H1 (cell line): ENCODE measurements around the gene DUSP11. TPM values are rescaled to one million over a fixed set of nuclear protein-coding genes. Genes with fewer than 3 reads are reported as not detected.

Experiments
- CTCF ChIA-PET: fragments of 300-600 bp; sonication (Branson Sonifier 250); formaldehyde crosslinking; loops from one replicate; lab custom pipeline; 2021; ENCODE audit not compliant: partially characterized antibody; lab: Charles Lee
- POLR2A ChIA-PET: fragments of 300-600 bp; sonication (Branson Sonifier 250); formaldehyde crosslinking; loops from one replicate; lab custom pipeline; 2021; ENCODE audit warnings: inconsistent platforms; ENCODE audit not compliant: partially characterized antibody; lab: Charles Lee
- DNase-seq, 2 experiments: peaks; one replicate each; pipeline versions ENCODE4 v3.0.0 to v3.0.0-alpha.2; 2010 to 2022; ENCODE audit warnings: low spot score in 2 of 2, low read depth in 1 of 2, mixed read lengths in 1 of 2
- FAIRE-seq: peaks from 2 replicates; lab custom pipeline; 2011; peaks lifted over from hg19 to GRCh38; lab: Jason Lieb, UNC
- H2AFZ ChIP-seq: 2 replicates; pipeline ENCODE4 v1.8.1; 2012; ENCODE audit warnings: low read length, inconsistent platforms
- H2AK5ac ChIP-seq: 2 replicates; pipeline ENCODE4 v1.6.1; 2013; ENCODE audit warnings: low read depth, low read length
- H2BK120ac ChIP-seq: replicated peaks from 2 replicates; pipeline ENCODE3; 2013; ENCODE audit warnings: low read depth, low read length, inconsistent platforms
- H2BK12ac ChIP-seq: 2 replicates; pipeline ENCODE4 v1.6.1; 2013; ENCODE audit warnings: low read depth, low read length
- H2BK15ac ChIP-seq: 2 replicates; pipeline ENCODE4 v1.6.1; 2013; ENCODE audit warnings: low read length
- H2BK20ac ChIP-seq: 2 replicates; pipeline ENCODE4 v1.6.1; 2013; ENCODE audit warnings: low read length
- H2BK5ac ChIP-seq: 2 replicates; pipeline ENCODE4 v1.6.1; 2013; ENCODE audit warnings: low read depth, low read length
- H3K14ac ChIP-seq: 2 replicates; pipeline ENCODE4 v1.6.1; 2013; ENCODE audit warnings: inconsistent platforms; ENCODE audit not compliant: insufficient read length
- H3K18ac ChIP-seq: 2 replicates; pipeline ENCODE4 v1.6.1; 2013; ENCODE audit warnings: low read length; ENCODE audit errors: extremely low read depth
- H3K23ac ChIP-seq: 2 replicates; pipeline ENCODE4 v1.6.1; 2013; ENCODE audit warnings: inconsistent platforms; ENCODE audit not compliant: insufficient read length
- H3K23me2 ChIP-seq: 2 replicates; pipeline ENCODE4 v1.6.1; 2013; ENCODE audit warnings: low read depth, low read length
- H3K27ac ChIP-seq: 2 replicates; pipeline ENCODE4 v1.6.1; 2011; ENCODE audit warnings: low read depth, low read length, inconsistent platforms
- H3K27me3 ChIP-seq, 4 experiments: replicated peaks in 1 of 4; 1 replicate in 1 of 4; 2 replicates in 3 of 4; pipeline versions ENCODE4 v1.6.1 to v1.8.1; 2011 to 2013; ENCODE audit warnings: low read length in 3 of 4, mild to moderate bottlenecking in 3 of 4, inconsistent platforms in 2 of 4, mixed read lengths in 2 of 4, moderate library complexity in 1 of 4; ENCODE audit not compliant: control insufficient read depth in 3 of 4, insufficient read depth in 3 of 4; ENCODE audit errors: extremely low read depth in 1 of 4
- H3K36me3 ChIP-seq, 4 experiments: 2 replicates each; pipeline versions ENCODE4 v1.6.1 to v1.8.1; 2011 to 2013; ENCODE audit warnings: mild to moderate bottlenecking in 4 of 4, low read length in 3 of 4, moderate library complexity in 2 of 4, control low read depth in 1 of 4, inconsistent platforms in 1 of 4; ENCODE audit not compliant: insufficient read depth in 4 of 4, control insufficient read depth in 2 of 4
- H3K4ac ChIP-seq: replicated peaks from 2 replicates; pipeline ENCODE3; 2013; ENCODE audit warnings: low read length, low read depth, mixed read lengths, inconsistent platforms; ENCODE audit not compliant: insufficient read length
- H3K4me1 ChIP-seq, 4 experiments: replicated peaks in 1 of 4; 1 replicate in 1 of 4; 2 replicates in 3 of 4; pipeline versions ENCODE4 v1.6.1 to v1.8.1; 2011 to 2013; ENCODE audit warnings: low read length in 3 of 4, inconsistent platforms in 2 of 4, mixed read lengths in 1 of 4; ENCODE audit not compliant: insufficient read depth in 4 of 4, control insufficient read depth in 3 of 4
- H3K4me2 ChIP-seq, 2 experiments: 2 replicates each; pipeline versions ENCODE4 v1.6.1 to v1.8.1; 2011 to 2013; ENCODE audit warnings: low read depth in 2 of 2, low read length in 2 of 2, control low read depth in 1 of 2, inconsistent platforms in 1 of 2, mild to moderate bottlenecking in 1 of 2; ENCODE audit not compliant: insufficient read depth in 1 of 2
- H3K4me3 ChIP-seq, 4 experiments: fragments of 200-600, 300-600 bp in 1 of 4; sonication (generic), shearing (Covaris generic), sonication (Bioruptor Twin) in 1 of 4; 2 replicates each; pipeline versions ENCODE4 v1.5.1 to v1.8.1; 2011 to 2016; ENCODE audit warnings: low read length in 4 of 4, low read depth in 3 of 4, control low read depth in 2 of 4, inconsistent platforms in 2 of 4, mild to moderate bottlenecking in 2 of 4, mixed read lengths in 1 of 4, moderate library complexity in 1 of 4; ENCODE audit not compliant: insufficient read depth in 2 of 4; ENCODE audit errors: extremely low read depth in 1 of 4
- H3K56ac ChIP-seq: replicated peaks from 2 replicates; pipeline ENCODE3; 2013; ENCODE audit warnings: low read depth, mild to moderate bottlenecking, mixed read lengths, low read length, inconsistent platforms; ENCODE audit not compliant: insufficient read length
- H3K79me1 ChIP-seq: 2 replicates; pipeline ENCODE4 v1.6.1; 2013; ENCODE audit warnings: low read depth, low read length, control low read depth
- H3K79me2 ChIP-seq, 2 experiments: 2 replicates each; pipeline versions ENCODE4 v1.6.1 to v1.8.1; 2012 to 2013; ENCODE audit warnings: low read length in 2 of 2, mild to moderate bottlenecking in 2 of 2, inconsistent platforms in 1 of 2; ENCODE audit not compliant: insufficient read depth in 2 of 2, control insufficient read depth in 1 of 2
- H3K9ac ChIP-seq, 4 experiments: replicated peaks in 1 of 4; 1 replicate in 1 of 4; 2 replicates in 3 of 4; pipeline versions ENCODE4 v1.6.1 to v1.8.1; 2011 to 2013; ENCODE audit warnings: low read depth in 3 of 4, low read length in 3 of 4, control low read depth in 2 of 4, mild to moderate bottlenecking in 2 of 4, moderate library complexity in 2 of 4, inconsistent platforms in 1 of 4; ENCODE audit errors: extremely low read depth in 1 of 4
- H3K9me3 ChIP-seq, 2 experiments: 2 replicates each; pipeline versions ENCODE4 v1.6.1 to v1.8.1; 2012 to 2013; ENCODE audit warnings: mild to moderate bottlenecking in 2 of 2, moderate library complexity in 2 of 2, control low read depth in 1 of 2, inconsistent platforms in 1 of 2, low read depth in 1 of 2, low read length in 1 of 2, mixed read lengths in 1 of 2; ENCODE audit not compliant: insufficient read depth in 2 of 2
- H4K20me1 ChIP-seq, 2 experiments: replicated peaks in 1 of 2; 2 replicates each; pipeline versions ENCODE3 to v1.8.1; 2011 to 2013; ENCODE audit warnings: inconsistent platforms in 2 of 2, low read length in 2 of 2, mild to moderate bottlenecking in 1 of 2; ENCODE audit not compliant: insufficient read depth in 2 of 2, control insufficient read depth in 1 of 2
- H4K5ac ChIP-seq: 2 replicates; pipeline ENCODE4 v1.6.1; 2013; ENCODE audit warnings: low read length, low read depth, mixed read lengths, inconsistent platforms; ENCODE audit not compliant: insufficient read length
- H4K8ac ChIP-seq: 2 replicates; pipeline ENCODE4 v1.8.0; 2013; ENCODE audit warnings: mild to moderate bottlenecking, moderate library complexity, low read length, inconsistent platforms; ENCODE audit not compliant: insufficient read depth; ENCODE audit errors: extremely low read depth
- H4K91ac ChIP-seq: replicated peaks from 2 replicates; pipeline ENCODE3; 2013; ENCODE audit warnings: low read length, mixed read lengths, inconsistent platforms; ENCODE audit not compliant: insufficient read length
- ATF3 ChIP-seq: IDR thresholded peaks from 2 replicates; pipeline ENCODE4 v1.6.1; 2011; ENCODE audit warnings: low read depth, mild to moderate bottlenecking, low read length; ENCODE audit not compliant: insufficient read depth
- CBX5 ChIP-seq: fragments of 300-800, 300-1000 bp; sonication (generic); IDR thresholded peaks from 2 replicates; pipeline ENCODE4 v1.7.1; 2016; ENCODE audit warnings: antibody characterized with exemption, low read length, low read depth
- CBX8 ChIP-seq: fragments of 300-800, 300-1000 bp; sonication (generic); IDR thresholded peaks from 2 replicates; pipeline ENCODE4 v1.7.1; 2016; ENCODE audit warnings: low read depth, low read length, borderline replicate concordance
- CREB1 ChIP-seq: IDR thresholded peaks from 2 replicates; pipeline ENCODE4 v1.6.1; 2012; ENCODE audit warnings: inconsistent platforms
- CTCF ChIP-seq, 3 experiments: IDR thresholded peaks; 1 replicate in 2 of 3; 2 replicates in 1 of 3; pipeline versions ENCODE4 v1.5.1 to v1.6.1; 2011; ENCODE audit warnings: low read length in 3 of 3, mild to moderate bottlenecking in 3 of 3, inconsistent platforms in 2 of 3, low read depth in 1 of 3, moderate library complexity in 1 of 3; ENCODE audit not compliant: insufficient read depth in 1 of 3; ENCODE audit errors: control extremely low read depth in 1 of 3
- EP300 ChIP-seq, 2 experiments: IDR thresholded peaks; 1 replicate in 1 of 2; 2 replicates in 1 of 2; pipeline ENCODE4 v1.6.1; 2011 to 2012; ENCODE audit warnings: low read depth in 2 of 2, low read length in 2 of 2, mild to moderate bottlenecking in 2 of 2, borderline replicate concordance in 1 of 2, inconsistent platforms in 1 of 2, moderate library complexity in 1 of 2
- NRF1 ChIP-seq: IDR thresholded peaks from 2 replicates; pipeline ENCODE4 v1.6.1; 2011; ENCODE audit warnings: mild to moderate bottlenecking, low read depth, low read length, improper control_type of control experiment
- RBBP5 ChIP-seq: IDR thresholded peaks from 2 replicates; pipeline ENCODE4 v1.7.1; 2012; ENCODE audit warnings: low read depth, mild to moderate bottlenecking, inconsistent platforms, low read length, moderate library complexity, borderline replicate concordance
- SIRT6 ChIP-seq: IDR thresholded peaks from one replicate; pipeline ENCODE4 v1.7.1; 2012; ENCODE audit warnings: low read length, inconsistent platforms
- SP2 ChIP-seq: IDR thresholded peaks from 2 replicates; pipeline ENCODE4 v1.6.1; 2012; ENCODE audit warnings: mild to moderate bottlenecking, low read length, inconsistent platforms
- TAF1 ChIP-seq: IDR thresholded peaks from 2 replicates; pipeline ENCODE4 v1.6.1; 2011; ENCODE audit warnings: mild to moderate bottlenecking, low read depth, low read length
- TBP ChIP-seq: IDR thresholded peaks from 2 replicates; pipeline ENCODE4 v1.6.1; 2011; ENCODE audit warnings: low read depth, low read length, improper control_type of control experiment
- WGBS, 2 experiments: shearing (Covaris generic) in 1 of 2; methylation state at CpG; one replicate each; pipeline versions ENCODE4 v1.1.6 to v1.1.7; 2013 to 2015; ENCODE audit warnings: low lambda C conversion rate in 2 of 2, mixed read lengths in 2 of 2, inconsistent platforms in 1 of 2, low coverage in 1 of 2, missing lambda C conversion rate in 1 of 2; ENCODE audit not compliant: insufficient replicate concordance in 2 of 2, insufficient coverage in 1 of 2, insufficient read length in 1 of 2; ENCODE audit errors: extremely low coverage in 1 of 2, missing lambda C conversion rate in 1 of 2; 5-methylcytosine and 5-hydroxymethylcytosine counted together
- polyA plus RNA-seq, 7 experiments: library from polyadenylated mRNA; depleted of rRNA in 3 of 7; stranded (reverse) in 5 of 7; unstranded in 2 of 7; fragments of >200 nt in 5 of 7; fragments of 200-250 nt in 2 of 7; gene quantifications; 1 replicate in 5 of 7; 2 replicates in 1 of 7; 4 replicates in 1 of 7; pipeline versions ENCODE4 v1.2.1 to v1.2.3, GENCODE V29; 2011 to 2013; ENCODE audit warnings: missing spikeins in 2 of 7, mixed read lengths in 2 of 7
- total RNA-seq: library from RNA; stranded (reverse); fragmentation: NEBNext Ultra II Directional; extraction: Animal tissue kit (Norgen Biotek cat#: 25700); gene quantifications from 2 replicates; pipeline ENCODE4 v1.2.1, GENCODE V29; 2021

Gene DUSP11
- total and polyA plus RNA-seq, 2 of the 8 experiments (the other 6 are each of a cell fraction or from before 2014, with no cell fraction given): 12.2 to 19.1 TPM

- Histone ChIP-seq H3K18ac (no peak overlapping the region), H3K9me3 (no peaks in the 10 kb centered on the region), H3K79me2 (no peaks in the 10 kb centered on the region), H3K56ac (no peak overlapping the region), H3K14ac (no peak overlapping the region), H3K4me1 (no peaks in the 10 kb centered on the region), H3K23ac (no peak overlapping the region), H3K4ac (no peak overlapping the region), H4K91ac (no peak overlapping the region), H3K79me1 (peaks cover 3% of the 10 kb centered on the region; the same call in 1 of the 2 replicates), H2BK5ac (no peak overlapping the region), H3K27me3 (no peaks in the 10 kb centered on the region), H3K4me3 (no peak overlapping the region), H3K27ac (no peak overlapping the region), H2AK5ac (no peak overlapping the region), H3K23me2 (no peaks in the 10 kb centered on the region), H4K5ac (no peak overlapping the region), H3K9ac (no peak overlapping the region), H2BK120ac (no peak overlapping the region), H2BK15ac (no peak overlapping the region), H3K4me2 (no peak overlapping the region), H2BK20ac (no peak overlapping the region), H3K36me3 (peaks cover 4 to 46% (median 27%) of the 10 kb centered on the region in 4 experiments; a peak in 6 of 8 replicates), H2BK12ac (no peak overlapping the region), H4K20me1 (peaks cover 0 to 2% of the 10 kb centered on the region in 2 experiments), H4K8ac (no peak overlapping the region), H2AFZ (no peak overlapping the region)
- DNase-seq: no peak
- WGBS, 2 experiments: 96% methylated on average over 3 of the region's 3 CpGs; no CpG with 5 or more reads in 1 of the 2 experiments
- no peak for FAIRE-seq
- ChIA-PET POLR2A (no interaction called here), CTCF (no interaction called here)
- TF ChIP-seq RBBP5 (no peak), CBX5 (no peak), TAF1 (no peak), SIRT6 (no peak), SP2 (no peak), TBP (no peak), CBX8 (no peak), ATF3 (no peak), EP300 (IDR thresholded peaks at IDR 0.05; ENCODE audit: borderline replicate concordance in 1 of 2, low read depth in 2 of 2, low read length in 2 of 2) (no peak), CREB1 (no peak), CTCF (IDR thresholded peaks at IDR 0.05; ENCODE audit: control extremely low read depth in 1 of 3, insufficient read depth in 1 of 3, low read depth in 1 of 3, low read length in 3 of 3) (no peak), NRF1 (no peak)
Observed at GRCh38 chr2:73770725-73771124, 9.2 kb downstream of the DUSP11 start.
